DND-41 (cell line): ENCODE data around the gene NTSR2.

Experiments used
- ATAC-seq: fragments of 200-7000 bp; cut with Tn5 transposase; 3 replicates; pipeline ENCODE4 v1.9.1; 2021; ENCODE audit warnings: low read depth; ENCODE audit not compliant: insufficient read depth
- DNase-seq: peaks from one replicate; pipeline ENCODE4 v3.0.0-alpha.2; 2020
- H2AFZ ChIP-seq: 2 replicates; pipeline ENCODE4 v1.6.0; 2012; ENCODE audit warnings: low read depth, low read length
- H3K27ac ChIP-seq: 2 replicates; pipeline ENCODE4 v1.5.1; 2012; ENCODE audit warnings: low read length, inconsistent platforms
- H3K27me3 ChIP-seq: fragments of 200-600 bp; sonication (generic); 2 replicates; pipeline ENCODE4 v1.6.0; 2012; ENCODE audit warnings: low read length, mild to moderate bottlenecking, inconsistent platforms; ENCODE audit not compliant: insufficient read depth, poor library complexity
- H3K36me3 ChIP-seq: 2 replicates; pipeline ENCODE4 v1.5.1; 2012; ENCODE audit warnings: low read length, inconsistent platforms; ENCODE audit not compliant: insufficient read depth
- H3K4me1 ChIP-seq: 2 replicates; pipeline ENCODE4 v1.5.1; 2012; ENCODE audit warnings: mild to moderate bottlenecking, low read length; ENCODE audit not compliant: insufficient read depth
- H3K4me2 ChIP-seq: 2 replicates; pipeline ENCODE4 v1.6.0; 2012; ENCODE audit warnings: mild to moderate bottlenecking, moderate library complexity, low read length, inconsistent platforms; ENCODE audit not compliant: insufficient read depth
- H3K4me3 ChIP-seq, 2 experiments: fragments of 200-600 bp in 1 of 2; shearing (Covaris generic) in 1 of 2; 2 replicates each; pipeline ENCODE4 v1.5.1; 2012 to 2016; ENCODE audit warnings: inconsistent platforms in 2 of 2, low read length in 2 of 2, mild to moderate bottlenecking in 2 of 2, low read depth in 1 of 2, moderate library complexity in 1 of 2
- H3K79me2 ChIP-seq: 2 replicates; pipeline ENCODE4 v1.6.0; 2012; ENCODE audit warnings: low read length, inconsistent platforms; ENCODE audit not compliant: insufficient read depth
- H3K9ac ChIP-seq: 2 replicates; pipeline ENCODE4 v1.6.0; 2012; ENCODE audit warnings: low read depth, mild to moderate bottlenecking, inconsistent platforms, low read length, moderate library complexity
- H3K9me3 ChIP-seq: 2 replicates; pipeline ENCODE4 v1.5.1; 2012; ENCODE audit warnings: low read length, moderate library complexity, mild to moderate bottlenecking, inconsistent platforms; ENCODE audit not compliant: insufficient read depth, severe bottlenecking
- H4K20me1 ChIP-seq: 2 replicates; pipeline ENCODE4 v1.6.0; 2012; ENCODE audit warnings: low read length; ENCODE audit not compliant: insufficient read depth
- CTCF ChIP-seq: IDR thresholded peaks from 2 replicates; pipeline ENCODE4 v1.5.1; 2012; ENCODE audit warnings: borderline replicate concordance, low read length, moderate library complexity, mild to moderate bottlenecking; ENCODE audit not compliant: poor library complexity, severe bottlenecking; ENCODE audit errors: extremely low read depth
- EZH2 ChIP-seq: IDR thresholded peaks from 3 replicates; pipeline ENCODE4 v1.6.1; 2012; ENCODE audit warnings: borderline replicate concordance, low read depth, mild to moderate bottlenecking, moderate library complexity, low read length, inconsistent platforms; ENCODE audit not compliant: severe bottlenecking

Gene NTSR2

DNA sequence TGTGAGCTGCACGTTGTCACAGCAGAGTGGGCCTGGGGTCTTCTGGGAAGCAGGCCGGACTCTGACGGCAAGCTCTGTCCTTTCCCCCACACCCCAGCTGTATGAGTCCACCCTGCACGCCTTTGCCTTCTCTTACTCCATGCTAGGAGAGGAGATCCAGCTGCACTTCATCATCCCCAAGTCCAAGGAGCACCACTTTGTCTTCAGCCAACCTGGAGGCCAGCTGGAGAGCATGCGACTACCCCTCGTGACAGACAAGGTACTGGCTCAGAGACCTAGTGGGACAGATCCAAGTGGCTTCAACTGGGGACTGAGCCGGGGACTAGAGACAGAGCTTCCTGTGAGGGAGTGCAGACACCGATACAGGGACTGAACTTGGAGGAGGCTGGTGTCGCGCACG, 40.1 kb downstream of the NTSR2 start:
- no peak overlapping the region for H3K4me2 ChIP-seq
- H3K79me2 ChIP-seq = no peaks in the 10 kb centered on the region
- H3K4me3 ChIP-seq = no peak overlapping the region
- 0 out of 2 replicates have a peak, but pooled peaks cover 3% of the 10 kb centered on the region for H3K36me3 ChIP-seq
- no peak overlapping the region for H3K27ac ChIP-seq
- TF ChIP-seq CTCF = no peak
- TF ChIP-seq EZH2 = no peak
- no peak overlapping the region for H3K9ac ChIP-seq
- H2AFZ ChIP-seq = no peak overlapping the region
- H3K9me3 ChIP-seq = peaks cover 8% of the 10 kb centered on the region
- no peak for DNase-seq
- no peaks in the 10 kb centered on the region for H4K20me1 ChIP-seq
- ATAC-seq = no peak
- H3K4me1 ChIP-seq = no peaks in the 10 kb centered on the region
- no peaks in the 10 kb centered on the region for H3K27me3 ChIP-seq

GRCh38 chr2:11629215-11629614, 40.8 kb downstream of the NTSR2 start:
- 0 out of 2 replicates have a peak, but pooled peaks cover 3% of the 10 kb centered on the region for H3K36me3 ChIP-seq
- H3K4me3 ChIP-seq = no peak overlapping the region
- no peak for TF ChIP-seq CTCF
- no peak for TF ChIP-seq EZH2
- no peak overlapping the region for H3K27ac ChIP-seq
- no peaks in the 10 kb centered on the region for H4K20me1 ChIP-seq
- H3K27me3 ChIP-seq = no peaks in the 10 kb centered on the region
- DNase-seq (no peak), ATAC-seq (no peak)
- H3K9me3 ChIP-seq = peaks cover 8% of the 10 kb centered on the region
- no peak overlapping the region for H3K4me2 ChIP-seq
- no peaks in the 10 kb centered on the region for H3K79me2 ChIP-seq
- H2AFZ ChIP-seq = no peak overlapping the region
- H3K9ac ChIP-seq = no peak overlapping the region
- H3K4me1 ChIP-seq = no peaks in the 10 kb centered on the region

GRCh38 chr2:11628675-11629074, 41.3 kb downstream of the NTSR2 start:
- ATAC-seq = no peak
- H3K36me3 ChIP-seq = 0 out of 2 replicates have a peak, but pooled peaks cover 3% of the 10 kb centered on the region

More at GRCh38 chr2:11628675-11629074, 41.3 kb downstream of the NTSR2 start:
- H3K9ac ChIP-seq = no peak overlapping the region
- no peak for DNase-seq
- TF ChIP-seq EZH2 (no peak), CTCF (no peak)
- H3K9me3 ChIP-seq = peaks cover 8% of the 10 kb centered on the region
- H3K27me3 ChIP-seq = no peaks in the 10 kb centered on the region
- H3K27ac ChIP-seq = no peak overlapping the region
- no peak overlapping the region for H3K4me3 ChIP-seq
- H3K4me2 ChIP-seq = no peak overlapping the region
- H2AFZ ChIP-seq = no peak overlapping the region
- H4K20me1 ChIP-seq = no peaks in the 10 kb centered on the region
- no peaks in the 10 kb centered on the region for H3K4me1 ChIP-seq
- H3K79me2 ChIP-seq = no peaks in the 10 kb centered on the region
